Pulmonary artery endothelial cell (primary cell): ENCODE data around the gene PBLD. TPM values are rescaled to one million over a fixed set of nuclear protein-coding genes. Genes with fewer than 3 reads are reported as not detected.
"Not testable (repeated sequence)": the region's sequence is repeated elsewhere in the genome, so short reads cannot be mapped to it uniquely, and the experiment has no call there.

Experiments
- DNase-seq: peaks from one replicate; pipeline ENCODE4 v3.0.0-alpha.2; 2011; ENCODE audit warnings: low read depth, low spot score
- total RNA-seq: library from RNA; depleted of rRNA; stranded (reverse); fragments of >200 nt; gene quantifications from 2 replicates; pipeline ENCODE4 v1.2.3, GENCODE V29; 2014

The PBLD gene
- total RNA-seq, 1 donor from 2014 or later: 3.0 TPM

DNA sequence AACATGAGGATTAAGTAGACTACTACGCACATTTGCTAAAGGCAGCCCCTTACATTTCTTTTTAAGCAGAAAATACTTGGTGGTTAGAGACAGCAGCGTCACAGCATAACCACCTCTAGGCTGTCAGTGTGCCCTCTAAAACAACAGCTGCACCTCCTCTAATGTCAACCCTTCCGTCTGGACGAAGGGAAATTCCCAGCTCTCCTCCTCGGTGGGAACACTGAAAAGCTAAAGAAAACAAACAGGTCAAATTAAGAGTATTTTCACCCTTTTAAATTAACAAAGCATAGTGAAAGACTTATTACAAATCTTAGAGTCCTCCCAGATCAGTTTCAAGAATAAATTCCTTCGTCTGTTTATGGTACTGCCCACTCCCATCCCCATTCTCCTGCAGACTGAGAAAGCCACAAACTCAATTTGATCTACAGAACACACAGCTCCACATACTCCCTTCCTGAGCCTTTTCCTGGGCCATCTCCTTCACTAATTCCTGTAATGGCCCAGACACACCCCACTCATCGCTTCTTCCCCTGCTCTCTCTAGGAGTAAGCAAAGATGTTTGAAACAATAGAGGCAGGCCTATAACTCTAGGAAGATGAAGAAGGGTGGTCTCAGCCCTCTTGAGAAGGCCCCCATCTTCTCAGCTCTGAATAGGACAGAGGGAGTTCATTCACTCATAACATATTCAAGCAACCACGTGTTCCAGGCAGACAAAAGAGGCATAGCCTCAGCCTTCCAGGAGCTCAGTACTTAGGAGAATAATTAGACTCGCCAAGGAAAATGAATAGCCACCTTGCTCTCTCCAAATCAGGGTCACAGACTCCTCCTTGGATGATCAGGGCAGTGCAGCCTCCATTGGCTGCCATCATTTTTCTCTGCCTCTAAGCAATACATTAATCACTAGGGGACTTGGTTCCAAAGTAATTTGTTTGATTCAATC, 48.4 kb downstream of the PBLD start:
- no peak for DNase-seq

DNA sequence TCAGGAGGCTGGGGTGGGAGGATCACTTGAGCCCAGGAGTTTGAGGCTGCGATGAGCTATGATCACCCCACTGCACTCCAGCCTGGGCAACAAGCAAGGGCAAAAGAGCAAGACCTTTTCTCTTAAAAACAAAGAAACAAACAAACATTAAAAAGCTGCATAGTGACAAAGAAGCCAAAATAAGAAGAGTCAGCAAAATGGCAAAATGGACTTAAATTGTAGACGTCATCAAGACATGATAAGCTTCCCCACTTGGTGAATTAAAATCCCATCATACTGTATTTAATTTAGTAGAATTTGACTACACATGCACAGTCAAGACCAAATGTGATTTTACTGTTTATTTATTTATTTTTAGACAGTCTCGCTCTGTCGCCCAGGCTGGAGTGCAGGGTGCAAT, 52.0 kb downstream of the PBLD start:
- no peak for DNase-seq

DNA sequence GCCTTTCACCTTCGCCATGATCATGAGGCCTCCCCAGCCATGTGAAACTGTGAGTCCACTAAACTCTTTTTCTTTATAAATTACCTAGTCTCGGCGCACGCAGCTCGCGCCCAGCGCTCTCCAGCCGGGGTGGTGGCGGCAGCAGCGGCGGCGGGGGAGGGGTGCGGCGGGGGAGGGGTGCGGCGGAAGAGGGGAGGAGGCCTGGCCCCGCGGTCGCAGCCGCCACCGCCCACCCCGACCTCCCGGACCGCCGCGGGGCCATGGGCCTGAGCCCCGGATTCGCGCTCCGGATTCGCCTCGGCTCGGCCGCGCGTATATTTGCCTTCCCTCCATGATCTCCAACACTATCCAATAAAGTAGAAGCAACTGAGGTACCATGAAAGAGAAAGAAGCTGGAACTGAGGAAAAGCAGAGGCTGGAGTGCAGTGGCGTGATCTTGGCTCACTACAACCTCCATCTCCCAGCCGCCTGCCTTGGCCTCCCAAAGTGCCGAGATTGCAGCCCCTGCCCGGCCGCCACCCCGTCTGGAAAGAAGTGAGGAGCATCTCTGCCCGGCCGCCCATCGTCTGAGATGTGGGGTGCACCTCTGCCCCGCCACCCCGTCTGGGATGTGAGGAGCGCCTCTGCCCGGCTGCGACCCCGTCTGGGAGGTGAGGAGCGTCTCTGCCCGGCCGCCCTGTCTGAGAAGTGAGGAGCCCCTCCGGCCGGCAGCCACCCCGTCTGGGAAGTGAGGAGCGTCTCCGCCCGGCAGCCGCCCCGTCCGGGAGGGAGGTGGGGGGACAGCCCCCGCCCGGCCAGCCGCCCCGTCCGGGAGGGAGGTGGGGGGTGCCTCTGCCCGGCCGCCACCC, 53.6 kb downstream of the PBLD start:
- DNase-seq: not testable (repeated sequence)

DNA sequence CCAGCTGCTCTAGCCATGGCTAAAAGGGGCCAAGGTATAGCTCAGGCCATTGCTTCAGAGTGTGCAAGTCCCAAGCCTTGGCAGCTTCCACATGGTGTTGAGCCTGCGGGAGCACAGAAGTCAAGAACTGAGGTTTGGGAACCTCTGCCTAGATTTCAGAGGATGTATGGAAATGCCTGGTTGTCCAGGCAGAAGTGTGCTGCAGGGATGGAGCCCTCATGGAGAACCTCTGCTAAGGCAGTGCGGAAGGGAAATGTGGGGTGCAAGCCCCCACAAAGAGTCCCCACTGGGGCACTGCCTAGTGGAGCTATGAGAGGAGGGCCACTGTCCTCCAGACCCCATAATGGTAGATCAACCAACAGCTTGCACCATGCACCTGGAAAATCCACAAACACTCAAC, 54.9 kb downstream of the PBLD start:
- not testable (repeated sequence) for DNase-seq

DNA sequence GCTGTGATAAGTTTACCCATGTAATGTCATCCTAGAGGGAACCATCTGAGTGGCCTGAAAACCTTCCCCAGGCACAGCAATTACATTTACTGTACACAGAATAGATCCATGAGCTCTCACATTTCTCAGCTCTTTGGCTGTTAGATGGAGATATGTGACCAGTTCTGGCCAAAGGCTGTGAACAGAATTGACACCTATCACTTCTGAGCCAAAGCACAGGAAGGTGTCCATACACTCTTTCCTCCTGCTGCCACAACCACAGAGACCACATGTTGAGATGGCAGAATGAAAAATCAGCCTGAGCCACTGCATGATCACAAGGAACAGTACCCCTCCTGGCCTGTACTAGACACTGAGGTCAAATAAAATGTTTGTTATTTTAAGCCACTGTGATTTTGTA, 56.5 kb downstream of the PBLD start:
- no peak for DNase-seq

DNA sequence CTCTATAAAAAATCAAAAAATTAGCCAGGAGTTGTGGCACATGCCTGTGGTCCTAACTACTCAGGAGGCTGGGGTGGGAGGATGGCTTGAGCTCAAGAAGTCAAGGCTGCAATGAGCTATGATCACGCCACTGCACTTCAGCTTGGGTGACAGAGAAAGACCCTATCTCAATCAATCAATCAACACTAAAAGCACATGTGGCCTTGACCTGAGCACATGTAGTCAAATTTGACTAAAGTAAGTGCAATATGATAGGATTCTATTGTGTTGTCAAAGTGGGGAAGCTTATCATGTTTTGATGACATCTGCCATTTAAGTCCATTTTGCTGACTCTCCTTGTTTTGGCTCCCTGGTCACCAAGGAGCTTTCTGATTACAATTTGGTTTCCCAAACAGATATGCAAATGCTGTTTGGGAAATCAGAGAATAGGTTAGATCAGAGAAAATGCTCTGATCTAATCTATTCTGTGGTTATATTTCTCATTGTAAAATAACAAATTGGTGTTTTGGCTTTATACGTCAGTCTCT, 57.1 kb downstream of the PBLD start:
- no peak for DNase-seq

DNA sequence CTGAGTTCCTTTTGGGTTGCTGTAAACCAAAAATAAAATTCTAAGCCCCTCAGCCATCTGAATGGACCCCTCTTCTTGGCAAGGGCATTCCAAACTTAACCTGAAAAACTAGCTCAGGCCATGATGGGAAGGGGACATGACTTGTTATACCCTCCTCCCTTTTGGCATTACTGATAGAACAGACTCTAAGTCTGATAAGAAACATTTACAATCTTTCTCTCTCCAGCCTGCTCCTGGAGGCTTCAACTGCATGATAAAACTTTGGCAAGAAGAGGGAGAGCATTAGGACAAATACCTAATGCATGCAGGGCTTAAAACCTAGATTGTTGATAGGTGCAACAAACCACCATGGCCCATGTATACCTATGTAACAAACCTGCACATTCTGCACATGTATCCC, 59.9 kb downstream of the PBLD start:
- no peak for DNase-seq

DNA sequence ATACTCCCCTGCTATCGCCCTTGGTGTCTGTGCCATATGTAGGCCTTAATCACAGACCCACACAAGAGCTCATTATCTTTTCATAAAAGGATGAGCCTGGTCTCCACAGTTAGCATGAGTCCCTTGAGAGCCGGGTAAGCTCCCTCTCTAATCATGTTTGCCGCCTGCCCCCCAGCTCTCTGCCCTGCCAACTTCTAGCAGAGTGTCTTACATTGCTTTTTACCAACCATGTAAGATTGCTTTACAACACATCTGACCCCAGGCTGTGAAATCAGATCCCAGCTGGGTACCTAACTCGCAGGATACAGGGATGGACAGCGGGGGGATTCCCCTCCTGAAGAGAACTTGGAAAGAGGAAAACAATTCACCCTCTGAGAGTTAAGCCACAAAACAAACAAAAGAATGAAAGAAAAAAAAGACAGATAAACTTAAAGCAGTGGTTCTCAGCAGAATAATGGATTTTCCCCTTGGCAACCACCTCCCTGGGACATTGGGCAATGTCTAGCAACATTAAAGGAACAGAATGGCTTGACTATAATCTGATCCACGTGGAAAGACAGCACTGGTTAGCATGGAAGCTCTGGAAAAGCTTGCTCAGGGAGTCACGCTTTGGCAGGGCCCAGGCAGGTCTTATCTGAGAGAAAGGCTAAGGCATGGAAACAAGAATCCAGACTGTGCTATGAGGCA, 61.4 kb downstream of the PBLD start:
- no peak for DNase-seq

DNA sequence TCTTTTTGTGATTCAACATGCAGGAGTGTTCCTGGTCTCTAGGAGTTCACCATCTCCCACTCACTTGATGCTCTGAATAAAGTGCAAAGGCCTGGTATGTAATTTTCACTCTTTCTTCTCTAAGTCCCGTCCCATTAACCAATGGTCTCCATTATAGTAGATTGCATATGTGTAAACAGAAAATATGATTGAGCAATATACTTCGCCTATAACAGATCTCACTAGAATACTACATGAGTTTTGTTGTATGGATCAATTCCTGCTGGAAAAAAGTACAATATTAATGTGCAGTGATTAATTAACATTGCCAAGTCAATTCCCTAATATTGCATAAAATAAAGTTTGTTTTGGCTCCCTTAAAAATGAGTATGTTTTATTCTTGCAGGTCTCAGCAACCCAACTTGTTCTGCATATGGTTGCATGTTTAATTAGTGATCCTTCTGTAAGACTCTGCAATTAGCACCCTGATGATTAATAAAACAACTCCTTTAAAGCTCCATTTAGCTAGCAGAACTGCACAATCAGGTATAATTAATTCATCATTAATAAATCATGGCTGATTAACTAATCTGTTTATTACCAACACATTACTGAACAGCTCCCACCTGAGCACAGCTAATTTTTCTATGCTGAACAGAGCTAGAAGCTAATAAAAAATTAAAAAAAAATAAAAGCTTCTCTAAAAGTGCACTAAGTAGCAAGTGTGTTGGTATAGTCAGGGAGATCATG, 63.0 kb downstream of the PBLD start:
- no peak for DNase-seq

DNA sequence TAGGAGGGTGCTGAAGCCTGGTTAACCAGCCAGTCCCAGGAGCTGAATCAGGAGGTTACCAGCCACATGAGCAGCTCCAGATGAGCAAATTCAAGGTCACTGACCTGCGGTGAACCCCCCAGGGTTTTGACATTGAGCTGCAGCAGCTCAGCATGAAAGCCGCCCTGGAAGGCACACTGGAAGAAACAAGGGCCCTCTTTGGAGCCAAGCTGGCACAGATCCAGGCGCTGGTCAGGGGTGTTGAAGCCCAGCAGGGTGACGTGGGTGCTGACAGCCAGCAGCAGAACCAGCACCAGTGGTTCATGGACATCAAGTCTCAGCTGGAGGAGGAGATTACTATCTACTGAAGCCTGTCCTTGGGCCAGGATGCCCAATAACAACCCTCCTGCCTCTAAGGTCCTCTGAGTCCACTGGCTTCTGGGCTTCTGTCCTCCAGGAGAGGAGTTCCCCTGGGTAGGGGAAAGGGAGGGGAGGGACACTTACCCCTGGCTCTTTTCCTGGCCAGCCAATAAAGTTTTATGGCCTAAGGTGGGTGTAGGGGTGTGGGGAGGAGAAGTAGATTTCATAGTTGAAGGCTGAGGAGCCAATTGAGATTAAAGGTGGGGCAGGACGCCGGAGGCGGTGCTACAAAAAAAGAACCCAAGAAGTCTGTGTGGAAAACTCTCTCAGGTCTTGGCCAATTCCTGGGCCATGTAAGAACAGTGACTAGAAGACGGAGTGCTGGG, 71.4 kb downstream of the PBLD start:
- no peak for DNase-seq

DNA sequence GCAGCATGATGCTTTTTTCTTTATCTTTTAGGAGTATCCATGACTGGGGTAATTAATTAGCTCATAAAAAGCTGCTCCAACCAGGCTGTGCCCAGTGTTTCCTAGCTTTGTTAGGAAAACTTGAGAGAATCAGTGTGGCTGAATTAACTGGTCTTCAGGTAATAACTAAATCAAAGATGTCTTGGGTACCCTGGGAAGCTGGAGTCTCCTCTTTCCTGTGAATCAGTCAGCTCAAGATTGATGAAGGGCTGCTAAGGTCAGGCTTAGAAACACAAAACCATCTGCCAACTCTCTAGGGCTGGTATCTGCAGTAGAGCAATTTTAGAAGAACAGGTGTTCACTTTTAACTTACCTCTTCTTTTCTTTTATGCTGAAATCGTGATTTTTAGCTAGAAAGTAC, 79.4 kb downstream of the PBLD start:
- no peak for DNase-seq

DNA sequence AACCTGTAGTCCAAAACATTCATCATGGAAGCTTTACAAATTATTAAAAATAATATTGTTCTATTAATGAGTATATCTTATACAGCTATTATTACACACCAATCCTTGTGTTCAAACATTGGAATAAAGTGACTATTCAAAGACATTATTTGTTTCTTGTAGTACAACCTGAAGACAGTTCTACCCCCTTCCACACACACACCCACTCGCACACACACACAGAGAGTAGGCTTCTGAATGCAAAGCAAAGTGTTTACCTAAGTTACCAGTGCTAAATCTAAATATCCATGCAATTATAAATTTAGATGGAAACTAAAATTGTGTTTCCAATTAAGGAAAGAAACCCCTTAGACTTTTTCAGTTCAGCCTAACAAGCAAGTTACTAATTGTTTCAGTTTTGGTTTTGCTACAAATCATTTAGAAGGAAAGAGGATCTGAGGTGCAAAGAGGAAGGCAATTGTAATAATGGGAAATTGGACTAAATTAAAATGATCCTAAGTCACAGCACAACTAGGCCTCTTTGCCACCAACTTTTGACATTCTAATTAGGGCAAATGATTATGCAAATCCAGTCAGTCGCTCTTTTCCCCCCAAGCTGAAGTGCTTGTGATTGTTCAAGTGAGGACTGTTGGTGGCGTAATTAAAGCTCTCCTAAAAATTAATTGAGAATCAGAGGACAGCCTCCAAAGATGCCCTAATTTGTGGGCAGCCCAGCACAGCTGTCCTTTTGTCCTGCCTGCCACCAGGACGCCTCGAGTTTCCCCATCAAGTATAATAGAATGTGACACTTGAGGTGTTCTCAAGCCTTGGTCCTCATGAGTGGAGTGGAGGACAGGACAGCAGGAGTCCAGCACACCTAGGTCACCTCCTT, 80.9 kb downstream of the PBLD start:
- DNase-seq: no peak

DNA sequence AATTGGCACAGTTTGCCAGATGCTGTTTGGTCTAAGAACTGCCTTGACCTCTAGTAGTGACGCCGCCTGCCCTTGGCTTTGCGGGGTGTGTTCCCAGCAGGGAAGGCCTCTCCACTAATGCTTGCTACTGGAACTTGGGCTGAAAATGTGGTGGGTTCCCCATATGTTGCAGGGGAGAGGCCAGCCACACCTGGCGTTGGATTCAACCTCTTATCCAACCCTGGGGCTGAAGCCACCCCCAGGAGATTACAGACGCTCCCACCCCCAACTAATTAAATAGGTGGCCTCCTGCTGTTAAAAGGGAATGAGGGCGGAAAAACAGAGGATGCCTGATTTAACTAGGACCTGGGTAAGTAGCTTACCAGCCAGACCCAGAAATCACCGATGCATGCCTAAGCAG, 81.6 kb downstream of the PBLD start:
- DNase-seq: no peak

DNA sequence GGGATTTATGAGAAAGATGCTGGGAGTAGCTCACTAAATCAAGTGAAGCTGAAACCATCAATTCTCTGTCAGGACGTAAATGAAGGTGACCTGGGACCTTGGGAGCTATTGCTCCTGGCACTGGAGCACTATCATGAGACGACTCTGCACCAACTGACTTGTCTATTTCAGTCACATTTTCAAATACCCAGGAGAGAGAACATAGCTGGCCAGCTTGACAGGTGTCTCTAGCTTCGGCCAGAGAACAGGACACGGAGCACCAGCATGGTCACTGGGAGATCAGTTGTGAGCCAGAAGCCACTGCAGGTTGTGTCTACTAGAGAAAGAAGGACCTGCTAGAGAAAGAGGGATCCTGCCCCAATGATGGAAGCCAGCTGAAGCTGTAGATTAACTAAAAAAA, 83.4 kb downstream of the PBLD start:
- no peak for DNase-seq

DNA sequence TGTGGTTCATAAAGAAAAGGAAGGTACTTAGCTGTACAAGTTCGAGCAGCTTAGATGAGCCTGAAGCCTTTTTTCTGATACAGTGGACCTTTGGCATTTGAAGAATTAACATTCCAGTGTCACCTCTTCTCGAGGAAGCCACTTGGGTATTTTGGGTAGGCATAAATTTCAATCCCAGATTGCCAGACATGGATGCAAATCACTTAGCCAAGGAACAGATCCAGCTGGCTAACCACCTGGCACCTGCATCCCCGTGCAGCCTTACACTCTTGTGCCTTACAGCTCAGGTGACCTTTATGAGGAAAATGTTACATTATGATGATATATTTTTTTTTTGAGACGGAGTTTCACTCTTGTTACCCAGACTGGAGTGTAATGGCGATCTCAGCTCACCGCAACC, 84.8 kb downstream of the PBLD start:
- no peak for DNase-seq

DNA sequence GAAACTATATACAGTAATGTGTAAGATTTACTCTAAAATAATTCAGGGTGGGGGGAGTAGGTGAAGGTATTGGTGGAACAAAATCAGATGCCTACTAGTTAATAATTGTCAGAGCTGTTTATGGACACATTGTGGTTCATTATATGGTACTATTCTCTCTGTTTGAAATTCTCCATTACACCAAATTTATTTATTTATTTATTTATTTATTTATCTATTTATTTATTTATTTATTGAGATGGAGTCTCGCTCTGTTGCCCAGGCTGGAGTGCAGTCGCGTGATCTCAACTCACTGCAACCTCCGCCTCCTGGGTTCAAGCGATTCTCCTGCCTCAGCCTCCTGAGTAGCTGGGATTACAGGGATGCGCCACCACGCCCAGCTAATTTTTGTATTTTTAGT, 86.3 kb downstream of the PBLD start:
- not testable (repeated sequence) for DNase-seq

DNA sequence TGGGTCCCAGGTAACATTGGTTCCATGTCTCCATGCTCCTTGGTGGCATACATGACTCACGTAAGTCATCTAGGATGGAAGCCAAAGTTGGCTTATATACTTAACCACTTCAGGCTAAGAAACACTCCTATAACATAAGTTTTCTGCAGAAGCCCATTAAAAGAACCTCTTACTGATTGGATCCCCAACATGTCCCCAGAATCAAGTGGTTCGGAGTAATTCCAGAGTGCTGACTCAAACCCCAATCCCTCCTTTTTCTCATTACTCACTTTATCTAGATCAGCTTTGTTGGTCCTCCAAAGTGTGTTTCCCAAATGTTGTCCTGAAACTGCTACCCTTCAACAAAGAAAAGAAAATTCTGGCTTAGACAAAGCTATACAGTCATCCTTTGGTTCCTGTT, 90.7 kb downstream of the PBLD start:
- no peak for DNase-seq

DNA sequence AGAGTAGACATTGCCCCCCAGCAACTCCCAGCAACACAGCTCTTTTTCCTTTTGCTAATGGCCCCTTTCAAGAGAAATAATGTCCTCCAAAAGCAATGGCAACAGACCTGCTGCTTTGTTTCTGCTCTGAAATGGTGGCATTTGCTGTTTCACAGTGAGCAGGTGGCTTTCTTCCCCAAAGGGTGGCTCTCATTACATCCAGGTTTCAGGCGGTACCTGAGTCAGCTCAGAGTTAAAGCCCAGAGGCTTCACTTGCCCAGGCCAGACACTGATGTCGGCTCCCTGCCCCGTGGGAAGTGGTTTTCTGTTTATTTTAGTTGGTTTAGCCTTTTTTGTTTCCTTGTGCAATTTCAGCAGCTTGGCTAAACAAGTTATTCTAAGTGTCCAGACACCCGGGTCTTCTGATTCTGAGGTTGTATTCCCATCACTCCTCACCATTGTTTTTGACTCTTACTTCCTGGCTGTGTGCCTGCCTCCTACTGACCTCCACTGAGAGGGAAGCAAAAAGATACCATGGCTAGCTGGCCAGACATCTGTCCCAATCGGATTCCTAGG, 93.1 kb downstream of the PBLD start:
- DNase-seq: no peak

DNA sequence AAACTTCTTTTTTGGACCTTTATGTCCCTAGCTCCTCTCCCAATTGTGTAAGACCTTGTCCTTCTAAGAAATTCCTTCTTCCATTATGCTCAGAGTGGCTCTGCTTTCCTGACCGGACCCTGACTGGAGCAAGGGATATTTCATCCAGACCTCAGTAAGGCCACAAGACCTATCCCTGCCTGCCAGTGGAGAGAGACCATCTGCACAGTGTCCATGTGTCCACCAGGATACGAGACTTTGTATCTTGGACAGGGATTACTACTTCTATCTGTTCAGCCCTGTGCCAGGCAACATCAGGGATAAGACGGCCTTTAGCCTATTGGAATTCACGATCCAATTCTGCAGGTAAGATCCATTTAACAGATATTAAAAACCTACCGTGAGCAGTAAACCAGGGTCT, 93.7 kb downstream of the PBLD start:
- no peak for DNase-seq
